ENCODE results near the gene DROSHA.

GRCh38 chr5:31531543-31531887 lies 378 bp downstream of the DROSHA start:
- TF ChIP-seq MEF2A (IDR thresholded peaks at IDR 0.05; ENCODE audit: insufficient read depth, low read depth, low read length): no peak
- no peak for TF ChIP-seq EZH2 (IDR thresholded peaks at IDR 0.05; ENCODE audit: borderline replicate concordance, control insufficient read depth, low read depth, low read length)
- TF ChIP-seq POLR2A (IDR thresholded peaks at IDR 0.05; ENCODE audit: low read depth, low read length): no peak
- TF ChIP-seq CTCF (IDR thresholded peaks at IDR 0.05 in 2 of 3, conservative IDR thresholded peaks at IDR 0.05 in 1 of 3; ENCODE audit: control insufficient read depth in 2 of 3, extremely low read depth in 1 of 3, insufficient read depth in 1 of 3, low read depth in 3 of 3, low read length in 3 of 3): no peak
- 0 out of 2 replicates have a peak, but pooled peaks have one; percentile 12 for TF ChIP-seq DPF2 (IDR thresholded peaks at IDR 0.05)
- TF ChIP-seq BHLHE40 (IDR thresholded peaks at IDR 0.05; ENCODE audit: borderline replicate concordance in 1 of 2, low read depth in 2 of 2, low read length in 1 of 2): no peak
- TF ChIP-seq HDAC6 (IDR thresholded peaks at IDR 0.05; ENCODE audit: unreplicated experiment): no peak
- no peak for TF ChIP-seq HDAC2 (IDR thresholded peaks at IDR 0.05)
